Prostate gland (tissue), 2 donors: ENCODE measurements around the gene ANKRD16. TPM values are rescaled to one million over a fixed set of nuclear protein-coding genes. Genes with fewer than 3 reads are reported as not detected.
A peak's percentile ranks its signal among the peaks of the same experiment; 100 is the strongest.

Experiments used
- DNase-seq: peaks from one replicate; pipeline ENCODE4 v3.0.0-alpha.2; 2019; ENCODE audit warnings: low spot score
- H3K27ac ChIP-seq, 2 donors: fragments of 200-600 bp; sonication (generic); 2 replicates each; pipeline ENCODE4 v1.5.1; 2017 to 2019
- H3K27me3 ChIP-seq: fragments of 200-600 bp; sonication (generic); replicated peaks from 2 replicates; pipeline ENCODE4 v1.5.1; 2019; ENCODE audit not compliant: insufficient read depth
- H3K36me3 ChIP-seq, 2 donors: fragments of 200-600 bp; sonication (generic); 1 replicate in 1 of 2; 2 replicates in 1 of 2; pipeline versions ENCODE4 v1.5.1 to v1.8.1; 2017 to 2019
- H3K4me1 ChIP-seq: fragments of 200-600 bp; sonication (generic); replicated peaks from 2 replicates; pipeline ENCODE4 v1.5.1; 2019
- H3K4me3 ChIP-seq, 2 donors: fragments of 200-600 bp; sonication (generic); 2 replicates each; pipeline ENCODE4 v1.5.1; 2017 to 2019
- H3K9me3 ChIP-seq: fragments of 200-600 bp; sonication (generic); 2 replicates; pipeline ENCODE4 v1.5.1; 2017
- POLR2A ChIP-seq: fragments of 450-650 bp; IDR thresholded peaks from one replicate; pipeline ENCODE4 v1.6.1; 2016; ENCODE audit warnings: antibody characterized with exemption, mild to moderate bottlenecking
- POLR2AphosphoS5 ChIP-seq: sonication (generic); formaldehyde crosslinking; IDR thresholded peaks from one replicate; pipeline ENCODE4 v1.6.1; 2017; ENCODE audit warnings: antibody characterized with exemption
- WGBS: methylation state at CpG from one replicate; pipeline ENCODE4 v1.1.5; 2018; 5-methylcytosine and 5-hydroxymethylcytosine counted together
- intact Hi-C: fragments of 100-400 bp; cut with DNase I; formaldehyde crosslinking; loops from one replicate; pipeline ENCODE4 v1.14.2; 2022
- total RNA-seq, 2 donors: library from RNA; depleted of rRNA; stranded (reverse); fragments of >200 nt; gene quantifications; one replicate each; pipeline ENCODE4 v1.1.0, GENCODE V29; 2016
- TF ChIP-seq, protein P1 (sequence below), 4 experiments: fragments of 200-600 bp in 2 of 4; fragments of 450-650 bp in 2 of 4; sonication (generic) in 2 of 4; IDR thresholded peaks; 1 replicate in 3 of 4; 2 replicates in 1 of 4; pipeline ENCODE4 v1.5.1; 2016 to 2019; ENCODE audit warnings: antibody characterized with exemption in 4 of 4, mild to moderate bottlenecking in 2 of 4, moderate library complexity in 2 of 4

Gene ANKRD16
- total RNA-seq, 2 donors from 2014 or later = 14.4 to 20.1 TPM

DNA sequence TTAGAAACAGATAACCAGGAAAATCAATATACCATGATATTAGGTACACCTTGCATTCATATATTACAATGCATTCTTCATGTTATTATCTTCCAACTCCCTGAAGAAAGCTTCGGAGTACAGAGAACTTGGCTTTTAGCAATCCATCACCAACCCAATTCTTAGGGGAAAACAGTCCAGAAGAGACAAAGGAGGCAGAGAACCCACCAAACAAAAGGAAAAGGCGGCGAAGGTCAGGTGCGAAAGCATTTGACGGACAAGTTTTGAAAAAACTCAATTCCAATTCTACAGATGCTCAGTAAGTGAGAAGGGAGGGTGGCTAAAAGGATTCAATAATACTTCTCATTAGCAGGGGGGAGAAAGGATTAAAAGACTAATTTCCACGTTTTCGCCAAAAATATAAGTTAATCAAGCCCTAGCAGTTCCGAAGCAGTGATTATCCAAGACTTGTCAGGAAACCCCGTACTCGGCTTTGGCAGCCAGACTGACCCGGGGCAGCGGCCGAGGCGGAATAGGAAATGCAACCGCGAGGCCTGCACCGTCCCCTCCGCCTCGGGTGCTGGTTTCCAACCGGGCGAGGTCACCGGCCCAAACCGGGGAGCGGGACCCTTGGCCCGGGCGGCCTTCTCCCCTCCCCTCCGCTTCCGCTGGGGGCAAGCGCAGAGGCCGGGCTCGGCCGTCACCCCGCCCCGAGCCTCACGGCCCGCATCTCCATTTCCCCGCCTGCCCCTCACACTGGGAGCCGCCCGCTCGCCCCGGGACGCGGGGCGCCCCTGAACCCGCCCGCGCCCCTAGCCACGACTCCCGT is 77.2 kb downstream of the ANKRD16 start:
- peaks cover 5% of the 10 kb centered on the region for H3K4me1 ChIP-seq
- WGBS = 0% methylated on average over 33 of the region's 49 CpGs
- intact Hi-C loops = loop anchor here (1.0 to 10.0 kb wide), 3 partner anchors 78 to 278 kb away; partner anchors contain the start of genes FBH1 and TASOR2

More for the DNA sequence above, 77.2 kb downstream of the ANKRD16 start:
- TF ChIP-seq, protein P1, sequence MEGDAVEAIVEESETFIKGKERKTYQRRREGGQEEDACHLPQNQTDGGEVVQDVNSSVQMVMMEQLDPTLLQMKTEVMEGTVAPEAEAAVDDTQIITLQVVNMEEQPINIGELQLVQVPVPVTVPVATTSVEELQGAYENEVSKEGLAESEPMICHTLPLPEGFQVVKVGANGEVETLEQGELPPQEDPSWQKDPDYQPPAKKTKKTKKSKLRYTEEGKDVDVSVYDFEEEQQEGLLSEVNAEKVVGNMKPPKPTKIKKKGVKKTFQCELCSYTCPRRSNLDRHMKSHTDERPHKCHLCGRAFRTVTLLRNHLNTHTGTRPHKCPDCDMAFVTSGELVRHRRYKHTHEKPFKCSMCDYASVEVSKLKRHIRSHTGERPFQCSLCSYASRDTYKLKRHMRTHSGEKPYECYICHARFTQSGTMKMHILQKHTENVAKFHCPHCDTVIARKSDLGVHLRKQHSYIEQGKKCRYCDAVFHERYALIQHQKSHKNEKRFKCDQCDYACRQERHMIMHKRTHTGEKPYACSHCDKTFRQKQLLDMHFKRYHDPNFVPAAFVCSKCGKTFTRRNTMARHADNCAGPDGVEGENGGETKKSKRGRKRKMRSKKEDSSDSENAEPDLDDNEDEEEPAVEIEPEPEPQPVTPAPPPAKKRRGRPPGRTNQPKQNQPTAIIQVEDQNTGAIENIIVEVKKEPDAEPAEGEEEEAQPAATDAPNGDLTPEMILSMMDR (IDR thresholded peaks at IDR 0.05) = peak in 1 of 4 experiments; percentile 9
- no peak for TF ChIP-seq POLR2AphosphoS5
- TF ChIP-seq POLR2A = no peak
- H3K36me3 ChIP-seq = no peaks in the 10 kb centered on the region
- no peaks in the 10 kb centered on the region for H3K9me3 ChIP-seq
- peak overlapping the region; percentile 89 to 96 for H3K27ac ChIP-seq
- H3K27me3 ChIP-seq = no peaks in the 10 kb centered on the region
- peak; percentile 20 for DNase-seq
- peak overlapping the region; percentile 74 to 95 for H3K4me3 ChIP-seq

Other genes starting within 250 kb of the ANKRD16 start
- gene ASB13, start 223.3 kb downstream of the ANKRD16 start, total RNA-seq = 10 to 100 TPM; 16.6 to 24.5 TPM
- 10 to 100 TPM; 55.0 to 97.9 TPM for gene TASOR2, start 205.1 kb downstream of the ANKRD16 start, total RNA-seq
- 100 to 1,000 TPM; 186 to 218 TPM for gene GDI2, start 76.5 kb downstream of the ANKRD16 start, total RNA-seq
- 100 to 1,000 TPM in 1 of 2 donors, 10 to 100 TPM in 1; 75.0 to 172 TPM for gene FBH1, start 350 bp upstream of the ANKRD16 start, total RNA-seq
- 10 to 100 TPM; 11.7 to 18.5 TPM for gene IL15RA, start 87.7 kb upstream of the ANKRD16 start, total RNA-seq
- gene IL2RA, start 172.5 kb upstream of the ANKRD16 start, total RNA-seq = 1 to 10 TPM in 1 of 2 donors, not detected in 1; 1.9 TPM
- gene RBM17, start 199.1 kb upstream of the ANKRD16 start, total RNA-seq = 10 to 100 TPM; 40.5 to 59.2 TPM